ENCODE measurements around the gene ETS1.

GRCh38 chr11:128597209-128597608, 9.9 kb upstream of the ETS1 start:
- TF ChIP-seq ELF4 (IDR thresholded peaks at IDR 0.05) (no peak), TARDBP (IDR thresholded peaks at IDR 0.05) (no peak), LEF1 (IDR thresholded peaks at IDR 0.05; ENCODE audit: borderline replicate concordance) (no peak), FOXK2 (IDR thresholded peaks at IDR 0.05) (no peak)

All from HEK293T (cell line).